Measurements from ENCODE around the gene KIF16B. TPM values are rescaled to one million over a fixed set of nuclear protein-coding genes. Genes with fewer than 3 reads are reported as not detected.

KIF16B gene
- total RNA-seq, 1 experiment from 2014 or later = 7.6 TPM

DNA sequence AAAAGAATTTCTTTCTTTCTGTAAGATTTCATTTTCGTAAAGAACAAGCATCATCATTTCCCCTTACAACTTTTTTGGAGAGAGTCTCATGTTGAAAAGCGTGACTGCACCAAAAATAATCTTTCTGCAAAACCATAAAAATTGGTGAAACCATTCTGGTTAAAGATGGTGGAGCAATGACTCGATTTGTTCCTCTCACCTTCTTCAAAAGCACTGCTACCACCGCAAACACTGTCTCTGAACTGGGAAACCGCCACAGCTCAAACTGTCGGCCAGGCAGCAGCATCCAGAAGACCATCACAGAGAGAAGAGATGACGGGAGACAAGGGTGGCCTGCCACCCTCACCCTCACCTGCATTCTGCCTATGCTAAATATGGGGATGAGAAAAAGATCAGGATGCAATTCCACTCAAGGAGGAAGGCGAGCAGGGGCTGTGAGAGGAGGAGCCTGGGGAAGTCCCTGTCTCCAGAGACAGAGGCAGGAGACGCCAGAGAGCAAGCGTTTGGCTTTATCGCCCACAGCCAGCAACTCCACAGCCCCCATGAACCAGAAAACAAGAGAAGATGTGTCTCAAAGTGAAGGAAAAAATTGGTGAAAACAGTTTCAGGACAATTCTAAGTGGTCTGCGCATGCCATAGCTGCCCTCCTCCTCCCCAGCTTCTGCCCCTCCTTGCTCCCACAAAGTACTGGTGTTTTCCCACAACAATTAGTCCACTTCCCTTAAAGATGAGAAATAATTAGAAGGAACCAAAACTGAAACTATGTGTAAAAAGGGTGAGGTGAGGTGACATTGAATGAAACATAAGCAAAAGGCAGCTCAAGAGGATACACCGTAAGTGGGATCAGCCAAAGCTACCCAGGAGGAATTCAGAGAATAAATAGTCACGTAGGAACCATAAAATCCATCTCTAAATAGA lies 255.5 kb downstream of the KIF16B start:
- Mint-ChIP-seq H3K27me3 (ENCODE audit: low read depth) (no peaks in the 10 kb centered on the region), H3K27ac (no peak overlapping the region), H3K36me3 (peaks cover 4% of the 10 kb centered on the region), H3K9me3 (peaks cover 7% of the 10 kb centered on the region; the same call in 1 of the 2 replicates), H3K4me1 (peaks cover 2% of the 10 kb centered on the region; the same call in 1 of the 2 replicates), H3K4me3 (no peak overlapping the region)
- ATAC-seq = no peak
- POLR2A ChIA-PET = no interaction called here
- no peak for DNase-seq (ENCODE audit: low spot score)
- CTCF ChIA-PET = no interaction called here
- TF ChIP-seq, protein P1, sequence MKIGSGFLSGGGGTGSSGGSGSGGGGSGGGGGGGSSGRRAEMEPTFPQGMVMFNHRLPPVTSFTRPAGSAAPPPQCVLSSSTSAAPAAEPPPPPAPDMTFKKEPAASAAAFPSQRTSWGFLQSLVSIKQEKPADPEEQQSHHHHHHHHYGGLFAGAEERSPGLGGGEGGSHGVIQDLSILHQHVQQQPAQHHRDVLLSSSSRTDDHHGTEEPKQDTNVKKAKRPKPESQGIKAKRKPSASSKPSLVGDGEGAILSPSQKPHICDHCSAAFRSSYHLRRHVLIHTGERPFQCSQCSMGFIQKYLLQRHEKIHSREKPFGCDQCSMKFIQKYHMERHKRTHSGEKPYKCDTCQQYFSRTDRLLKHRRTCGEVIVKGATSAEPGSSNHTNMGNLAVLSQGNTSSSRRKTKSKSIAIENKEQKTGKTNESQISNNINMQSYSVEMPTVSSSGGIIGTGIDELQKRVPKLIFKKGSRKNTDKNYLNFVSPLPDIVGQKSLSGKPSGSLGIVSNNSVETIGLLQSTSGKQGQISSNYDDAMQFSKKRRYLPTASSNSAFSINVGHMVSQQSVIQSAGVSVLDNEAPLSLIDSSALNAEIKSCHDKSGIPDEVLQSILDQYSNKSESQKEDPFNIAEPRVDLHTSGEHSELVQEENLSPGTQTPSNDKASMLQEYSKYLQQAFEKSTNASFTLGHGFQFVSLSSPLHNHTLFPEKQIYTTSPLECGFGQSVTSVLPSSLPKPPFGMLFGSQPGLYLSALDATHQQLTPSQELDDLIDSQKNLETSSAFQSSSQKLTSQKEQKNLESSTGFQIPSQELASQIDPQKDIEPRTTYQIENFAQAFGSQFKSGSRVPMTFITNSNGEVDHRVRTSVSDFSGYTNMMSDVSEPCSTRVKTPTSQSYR (CRISPR knock-in tag; IDR thresholded peaks at IDR 0.05) = no peak
- TF ChIP-seq NR1H2 (CRISPR knock-in tag; IDR thresholded peaks at IDR 0.05) (no peak), ZNF232 (CRISPR knock-in tag; IDR thresholded peaks at IDR 0.05) (no peak), ARID4B (CRISPR knock-in tag; IDR thresholded peaks at IDR 0.05; ENCODE audit: borderline replicate concordance) (no peak), FOXJ3 (CRISPR knock-in tag; IDR thresholded peaks at IDR 0.05; ENCODE audit: borderline replicate concordance) (no peak), NR2C2 (CRISPR knock-in tag; IDR thresholded peaks at IDR 0.05) (no peak), CREB1 (CRISPR knock-in tag; IDR thresholded peaks at IDR 0.05) (no peak)
- TF ChIP-seq, protein P2, sequence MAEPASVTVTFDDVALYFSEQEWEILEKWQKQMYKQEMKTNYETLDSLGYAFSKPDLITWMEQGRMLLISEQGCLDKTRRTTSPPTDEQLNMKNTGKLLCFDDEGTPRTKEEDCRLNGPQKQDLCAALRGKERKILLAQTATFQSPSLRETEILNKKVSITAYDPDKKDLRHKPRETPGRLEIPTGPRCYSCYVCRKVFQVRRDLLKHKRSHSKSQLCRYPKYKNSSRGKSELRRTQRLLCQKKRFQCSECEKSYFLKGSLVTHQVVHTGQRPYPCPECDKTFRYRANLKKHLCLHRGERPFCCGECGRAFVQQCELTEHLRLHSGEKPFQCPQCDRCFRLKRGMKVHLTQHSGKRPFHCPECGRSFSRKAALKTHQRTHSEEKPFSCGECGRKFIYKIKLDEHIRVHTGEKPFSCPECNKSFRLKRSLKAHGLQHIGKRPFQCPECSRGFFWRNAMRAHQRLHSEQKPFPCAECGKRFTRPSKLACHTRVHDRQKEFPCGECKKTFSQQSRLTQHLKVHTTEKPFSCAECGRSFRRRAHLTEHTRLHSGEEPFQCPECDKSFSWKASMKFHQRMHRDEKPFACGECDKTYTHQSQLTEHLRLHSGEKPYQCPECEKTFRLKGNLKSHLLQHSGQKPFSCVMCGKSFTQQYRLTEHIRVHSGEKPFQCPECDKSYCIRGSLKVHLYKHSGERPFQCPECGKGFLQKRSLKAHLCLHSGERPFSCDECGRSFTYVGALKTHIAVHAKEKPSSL (CRISPR knock-in tag; conservative IDR thresholded peaks at IDR 0.05) = no peak
- TF ChIP-seq, protein P3, sequence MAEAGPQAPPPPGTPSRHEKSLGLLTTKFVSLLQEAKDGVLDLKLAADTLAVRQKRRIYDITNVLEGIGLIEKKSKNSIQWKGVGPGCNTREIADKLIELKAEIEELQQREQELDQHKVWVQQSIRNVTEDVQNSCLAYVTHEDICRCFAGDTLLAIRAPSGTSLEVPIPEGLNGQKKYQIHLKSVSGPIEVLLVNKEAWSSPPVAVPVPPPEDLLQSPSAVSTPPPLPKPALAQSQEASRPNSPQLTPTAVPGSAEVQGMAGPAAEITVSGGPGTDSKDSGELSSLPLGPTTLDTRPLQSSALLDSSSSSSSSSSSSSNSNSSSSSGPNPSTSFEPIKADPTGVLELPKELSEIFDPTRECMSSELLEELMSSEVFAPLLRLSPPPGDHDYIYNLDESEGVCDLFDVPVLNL (CRISPR knock-in tag; IDR thresholded peaks at IDR 0.05; ENCODE audit: borderline replicate concordance, low read depth) = no peak

DNA sequence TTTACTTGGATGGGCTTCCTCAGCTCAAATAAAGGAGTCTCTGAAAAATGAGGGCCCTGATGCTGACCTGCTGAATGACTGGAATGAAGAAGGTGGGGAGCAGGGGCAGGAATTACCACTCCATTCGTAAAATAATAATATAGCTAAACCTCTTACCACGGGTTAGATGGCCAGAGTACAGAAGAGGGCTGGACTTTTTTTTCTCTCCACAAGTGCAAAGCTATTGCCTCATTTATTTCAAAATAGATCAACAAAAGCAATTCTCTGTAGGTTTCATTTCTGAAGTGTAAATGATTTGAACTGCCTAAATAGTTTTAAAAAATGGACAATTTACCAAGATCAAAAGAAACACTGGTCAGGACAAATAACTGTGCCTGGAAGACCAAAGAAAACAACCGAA lies 256.7 kb downstream of the KIF16B start:
- no peaks in the 10 kb centered on the region for H3K27me3 Mint-ChIP-seq (ENCODE audit: low read depth)
- H3K9me3 Mint-ChIP-seq = peaks cover 7% of the 10 kb centered on the region; the same call in 1 of the 2 replicates
- peaks cover 2% of the 10 kb centered on the region; the same call in 1 of the 2 replicates for H3K4me1 Mint-ChIP-seq
- H3K4me3 Mint-ChIP-seq = no peak overlapping the region
- H3K36me3 Mint-ChIP-seq = peaks cover 4% of the 10 kb centered on the region
- CTCF ChIA-PET = no interaction called here
- DNase-seq (ENCODE audit: low spot score) (no peak), ATAC-seq (no peak)
- POLR2A ChIA-PET = no interaction called here
- no peak overlapping the region for H3K27ac Mint-ChIP-seq
- TF ChIP-seq CDX4 (CRISPR knock-in tag; IDR thresholded peaks at IDR 0.05; ENCODE audit: borderline replicate concordance) (no peak), ZNF232 (CRISPR knock-in tag; IDR thresholded peaks at IDR 0.05) (no peak), CREB1 (CRISPR knock-in tag; IDR thresholded peaks at IDR 0.05) (no peak), ATF1 (CRISPR knock-in tag; IDR thresholded peaks at IDR 0.05) (no peak), IRF1 (CRISPR knock-in tag; IDR thresholded peaks at IDR 0.05) (no peak), SMAD4 (CRISPR knock-in tag; IDR thresholded peaks at IDR 0.05) (no peak)

Data from WTC11 (cell line).